Panc1 (cell line): ENCODE measurements around the gene SHISA5. TPM values are rescaled to one million over a fixed set of nuclear protein-coding genes. Genes with fewer than 3 reads are reported as not detected.

Experiments used
- ATAC-seq: fragments of 200-7000 bp; cut with Tn5 transposase; 2 replicates; pipeline ENCODE4 v1.9.1; 2020; ENCODE audit warnings: mild to moderate bottlenecking, moderate library complexity
- BruUV-seq: library from RNA; stranded (reverse); fragments of 400-500 nt; replicated peaks from 2 replicates; lab custom pipeline; 2021; lab: Mats Ljungman, UMichigan
- CTCF ChIA-PET: fragments of 300-600 bp; sonication (Branson Sonifier 250); formaldehyde crosslinking; loops from one replicate; lab custom pipeline; 2022; ENCODE audit warnings: antibody characterized with exemption; lab: Charles Lee
- POLR2A ChIA-PET: fragments of 300-600 bp; sonication (Branson Sonifier 250); formaldehyde crosslinking; loops from one replicate; lab custom pipeline; 2022; ENCODE audit warnings: antibody characterized with exemption; lab: Charles Lee
- DNase-seq: peaks from one replicate; pipeline ENCODE4 v3.0.0-alpha.2; 2010; ENCODE audit warnings: low read depth, low spot score
- H3K27ac ChIP-seq: 2 replicates; pipeline ENCODE4 v1.5.1; 2011; ENCODE audit warnings: mild to moderate bottlenecking, low read length, inconsistent platforms
- H3K27me3 ChIP-seq: fragments of 200-500 bp; sonication (Bioruptor generic); 2 replicates; pipeline ENCODE4 v1.6.0; 2014; ENCODE audit warnings: low read length, inconsistent platforms; ENCODE audit not compliant: control insufficient read depth, insufficient read depth
- H3K36me3 ChIP-seq: fragments of 200-500 bp; sonication (Bioruptor generic); 2 replicates; pipeline ENCODE4 v1.5.1; 2014; ENCODE audit warnings: inconsistent platforms, mild to moderate bottlenecking, low read length, moderate library complexity; ENCODE audit not compliant: control insufficient read depth, insufficient read depth
- H3K4me1 ChIP-seq: 2 replicates; pipeline ENCODE4 v1.5.1; 2011; ENCODE audit warnings: inconsistent platforms, mild to moderate bottlenecking, low read length, moderate library complexity; ENCODE audit not compliant: control insufficient read depth, insufficient read depth
- H3K4me3 ChIP-seq, 2 experiments: 2 replicates each; pipeline ENCODE4 v1.5.1; 2011 to 2012; ENCODE audit warnings: low read depth in 2 of 2, low read length in 2 of 2, mild to moderate bottlenecking in 2 of 2, inconsistent platforms in 1 of 2, moderate library complexity in 1 of 2
- H3K9me3 ChIP-seq: fragments of 200-500 bp; sonication (Bioruptor generic); 2 replicates; pipeline ENCODE4 v1.5.1; 2014; ENCODE audit warnings: low read depth, mild to moderate bottlenecking, inconsistent platforms, low read length, moderate library complexity; ENCODE audit not compliant: control insufficient read depth, insufficient read depth
- CTCF ChIP-seq: fragments of 450-650 bp; IDR thresholded peaks from 2 replicates; pipeline ENCODE4 v1.5.1; 2017; ENCODE audit warnings: mild to moderate bottlenecking
- POLR2AphosphoS5 ChIP-seq: IDR thresholded peaks from 2 replicates; pipeline ENCODE4 v1.6.1; 2012; ENCODE audit warnings: mild to moderate bottlenecking, low read depth, low read length, moderate library complexity
- SIN3A ChIP-seq: IDR thresholded peaks from 2 replicates; pipeline ENCODE4 v1.6.1; 2012; ENCODE audit warnings: low read depth, mild to moderate bottlenecking, low read length, moderate library complexity, borderline replicate concordance; ENCODE audit not compliant: insufficient read depth
- TCF7L2 ChIP-seq: IDR thresholded peaks from 2 replicates; pipeline ENCODE4 v1.6.1; 2011; ENCODE audit warnings: mild to moderate bottlenecking, low read depth, low read length, inconsistent platforms
- in situ Hi-C: cut with HindIII; loops from 2 replicates; pipeline ENCODE4 v1.10.0; 2016; ENCODE audit warnings: low sequenced_read_pairs, low pct_unique_long_range_greater_than_20kb
- intact Hi-C: fragments of 100-400 bp; cut with micrococcal nuclease; formaldehyde crosslinking; loops from one replicate; pipeline ENCODE4 v1.10.0; 2022; ENCODE audit not compliant: unreplicated experiment
- total RNA-seq: library from RNA; stranded (reverse); gene quantifications from one replicate; pipeline ENCODE4 v1.2.1, GENCODE V29; 2021; ENCODE audit not compliant: unreplicated experiment
- TF ChIP-seq, protein P1 (sequence below), 2 experiments: IDR thresholded peaks; 2 replicates each; pipeline ENCODE4 v1.6.1; 2011 to 2012; ENCODE audit warnings: low read depth in 2 of 2, control low read depth in 1 of 2, low read length in 1 of 2, mild to moderate bottlenecking in 1 of 2, moderate library complexity in 1 of 2; ENCODE audit not compliant: insufficient read depth in 1 of 2

The SHISA5 gene
- total RNA-seq, 1 experiment from 2014 or later = 122 TPM

- no peak for ATAC-seq
Observed at GRCh38 chr3:48422681-48423080, 81.3 kb downstream of the SHISA5 start.

DNA sequence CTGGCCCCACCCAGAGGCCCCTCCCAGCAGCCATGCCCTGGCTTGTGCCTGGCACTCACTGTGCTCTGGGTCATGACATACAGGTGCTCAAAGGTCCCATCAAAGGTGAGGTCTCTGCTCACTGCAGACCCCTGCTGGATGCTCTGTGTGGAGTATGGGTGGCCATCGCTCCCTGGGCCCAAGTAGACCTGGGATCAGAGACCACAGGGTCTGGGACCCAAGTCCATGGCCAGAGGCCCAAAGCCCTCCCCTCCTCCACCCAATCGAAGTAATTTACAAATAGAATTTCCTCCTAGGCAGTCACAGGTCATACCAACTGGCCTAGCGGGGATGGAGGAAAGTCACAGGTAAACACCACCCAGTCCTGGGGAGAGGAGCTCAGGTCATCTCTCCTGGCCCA lies 81.7 kb downstream of the SHISA5 start:
- TF ChIP-seq POLR2AphosphoS5 (no peak), TCF7L2 (no peak), CTCF (no peak; the same call in 1 of the 2 replicates), SIN3A (no peak)
- TF ChIP-seq, protein P1, sequence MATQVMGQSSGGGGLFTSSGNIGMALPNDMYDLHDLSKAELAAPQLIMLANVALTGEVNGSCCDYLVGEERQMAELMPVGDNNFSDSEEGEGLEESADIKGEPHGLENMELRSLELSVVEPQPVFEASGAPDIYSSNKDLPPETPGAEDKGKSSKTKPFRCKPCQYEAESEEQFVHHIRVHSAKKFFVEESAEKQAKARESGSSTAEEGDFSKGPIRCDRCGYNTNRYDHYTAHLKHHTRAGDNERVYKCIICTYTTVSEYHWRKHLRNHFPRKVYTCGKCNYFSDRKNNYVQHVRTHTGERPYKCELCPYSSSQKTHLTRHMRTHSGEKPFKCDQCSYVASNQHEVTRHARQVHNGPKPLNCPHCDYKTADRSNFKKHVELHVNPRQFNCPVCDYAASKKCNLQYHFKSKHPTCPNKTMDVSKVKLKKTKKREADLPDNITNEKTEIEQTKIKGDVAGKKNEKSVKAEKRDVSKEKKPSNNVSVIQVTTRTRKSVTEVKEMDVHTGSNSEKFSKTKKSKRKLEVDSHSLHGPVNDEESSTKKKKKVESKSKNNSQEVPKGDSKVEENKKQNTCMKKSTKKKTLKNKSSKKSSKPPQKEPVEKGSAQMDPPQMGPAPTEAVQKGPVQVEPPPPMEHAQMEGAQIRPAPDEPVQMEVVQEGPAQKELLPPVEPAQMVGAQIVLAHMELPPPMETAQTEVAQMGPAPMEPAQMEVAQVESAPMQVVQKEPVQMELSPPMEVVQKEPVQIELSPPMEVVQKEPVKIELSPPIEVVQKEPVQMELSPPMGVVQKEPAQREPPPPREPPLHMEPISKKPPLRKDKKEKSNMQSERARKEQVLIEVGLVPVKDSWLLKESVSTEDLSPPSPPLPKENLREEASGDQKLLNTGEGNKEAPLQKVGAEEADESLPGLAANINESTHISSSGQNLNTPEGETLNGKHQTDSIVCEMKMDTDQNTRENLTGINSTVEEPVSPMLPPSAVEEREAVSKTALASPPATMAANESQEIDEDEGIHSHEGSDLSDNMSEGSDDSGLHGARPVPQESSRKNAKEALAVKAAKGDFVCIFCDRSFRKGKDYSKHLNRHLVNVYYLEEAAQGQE (IDR thresholded peaks at IDR 0.05; ENCODE audit: insufficient read depth in 1 of 2, low read depth in 2 of 2, low read length in 1 of 2) = no peak
- in situ Hi-C loops = no loop called here

More at GRCh38 chr3:48422681-48423080, 81.3 kb downstream of the SHISA5 start:
- Histone ChIP-seq H3K4me3 (no peak overlapping the region), H3K27ac (no peak overlapping the region), H3K4me1 (no peaks in the 10 kb centered on the region), H3K9me3 (no peaks in the 10 kb centered on the region), H3K27me3 (no peaks in the 10 kb centered on the region), H3K36me3 (no peaks in the 10 kb centered on the region)
- POLR2A ChIA-PET = interaction anchor here (0.5 kb wide), 1 partner anchor 425 kb away, joined by 4 read pairs; the partner anchor contains the start of gene PRKAR2A
- no TSS peak for BruUV-seq
- intact Hi-C loops (no loop called here), in situ Hi-C loops (no loop called here)
- TF ChIP-seq TCF7L2 = no peak
- TF ChIP-seq SIN3A = no peak
- TF ChIP-seq, protein P1 (IDR thresholded peaks at IDR 0.05; ENCODE audit: insufficient read depth in 1 of 2, low read depth in 2 of 2, low read length in 1 of 2) = no peak
- no peak for TF ChIP-seq POLR2AphosphoS5
- no peak for TF ChIP-seq CTCF
- no peak for DNase-seq
- CTCF ChIA-PET = interaction anchor here (0.6 to 0.7 kb wide), 2 partner anchors 22 to 133 kb away, joined by 3 read pairs; no protein-coding TSS in a partner anchor

More for the DNA sequence above, 81.7 kb downstream of the SHISA5 start:
- no peaks in the 10 kb centered on the region for H3K36me3 ChIP-seq
- ChIA-PET POLR2A (interaction anchor here (0.5 kb wide), 1 partner anchor 425 kb away, joined by 4 read pairs; the partner anchor contains the start of gene PRKAR2A), CTCF (interaction anchor here (0.6 to 0.7 kb wide), 2 partner anchors 21 to 134 kb away, joined by 3 read pairs; no protein-coding TSS in a partner anchor)
- no peak for DNase-seq
- H3K4me1 ChIP-seq = no peaks in the 10 kb centered on the region
- no TSS peak for BruUV-seq
- no peak overlapping the region for H3K27ac ChIP-seq
- no peak; the same call in 1 of the 2 replicates for ATAC-seq
- H3K9me3 ChIP-seq = no peaks in the 10 kb centered on the region
- intact Hi-C loops = no loop called here
- no peaks in the 10 kb centered on the region for H3K27me3 ChIP-seq
- no peak overlapping the region for H3K4me3 ChIP-seq
